Neural progenitor cell (in vitro differentiated cells): ENCODE results near the gene SMARCC1. TPM values are rescaled to one million over a fixed set of nuclear protein-coding genes. Genes with fewer than 3 reads are reported as not detected.

ENCODE experiments used
- DNase-seq: peaks from one replicate; pipeline ENCODE4 v3.0.0-alpha.2; 2016; ENCODE audit warnings: low spot score
- H2AFZ ChIP-seq: fragments of 200-600 bp; sonication (generic); replicated peaks from 2 replicates; pipeline ENCODE4 v1.6.1; 2016; ENCODE audit warnings: antibody characterized with exemption
- H3F3A ChIP-seq: fragments of 200-600 bp; sonication (generic); 2 replicates; pipeline ENCODE4 v1.6.1; 2016; ENCODE audit warnings: antibody characterized with exemption, low read depth
- H3K27ac ChIP-seq: fragments of 200-600 bp; sonication (generic); 2 replicates; pipeline ENCODE4 v1.5.1; 2016; ENCODE audit warnings: mild to moderate bottlenecking
- H3K27me3 ChIP-seq: fragments of 200-600 bp; sonication (generic); 2 replicates; pipeline ENCODE4 v1.6.1; 2016; ENCODE audit warnings: mild to moderate bottlenecking, moderate library complexity
- H3K36me3 ChIP-seq: fragments of 200-600 bp; sonication (generic); 2 replicates; pipeline ENCODE4 v1.5.1; 2016
- H3K4me1 ChIP-seq: fragments of 200-600 bp; sonication (generic); 2 replicates; pipeline ENCODE4 v1.6.1; 2016; ENCODE audit warnings: mixed run types
- H3K4me2 ChIP-seq: fragments of 200-600 bp; sonication (generic); 2 replicates; pipeline ENCODE4 v1.6.1; 2016
- H3K4me3 ChIP-seq: fragments of 200-600 bp; sonication (generic); 2 replicates; pipeline ENCODE4 v1.5.1; 2016
- H3K79me2 ChIP-seq: fragments of 200-600 bp; sonication (generic); 2 replicates; pipeline ENCODE4 v1.6.1; 2016; ENCODE audit warnings: low read depth
- H3K9ac ChIP-seq: fragments of 200-600 bp; sonication (generic); 2 replicates; pipeline ENCODE4 v1.6.1; 2016
- H3K9me3 ChIP-seq: fragments of 200-600 bp; sonication (generic); 2 replicates; pipeline ENCODE4 v1.5.1; 2016; ENCODE audit warnings: low read depth
- H4K20me1 ChIP-seq: fragments of 200-600 bp; sonication (generic); 2 replicates; pipeline ENCODE4 v1.6.1; 2016; ENCODE audit warnings: low read depth
- H3K27ac Mint-ChIP-seq: 3 replicates; pipeline ENCODE4 v1.8.0; 2021; ENCODE audit warnings: mixed read lengths
- H3K27me3 Mint-ChIP-seq: 2 replicates; pipeline ENCODE4 v1.8.0; 2022; ENCODE audit warnings: low read depth, mild to moderate bottlenecking, inconsistent platforms, moderate library complexity, mixed read lengths; ENCODE audit not compliant: insufficient read depth
- H3K36me3 Mint-ChIP-seq: 3 replicates; pipeline ENCODE4 v1.8.0; 2021; ENCODE audit warnings: mixed read lengths
- H3K4me1 Mint-ChIP-seq: 3 replicates; pipeline ENCODE4 v1.8.0; 2021; ENCODE audit warnings: mixed read lengths
- H3K4me3 Mint-ChIP-seq: 3 replicates; pipeline ENCODE4 v1.8.0; 2021; ENCODE audit warnings: mild to moderate bottlenecking, moderate library complexity, mixed read lengths
- H3K9me3 Mint-ChIP-seq: 3 replicates; pipeline ENCODE4 v1.8.0; 2020; ENCODE audit warnings: mixed read lengths
- EZH2 ChIP-seq: fragments of 200-600 bp; sonication (generic); IDR thresholded peaks from 2 replicates; pipeline ENCODE4 v1.6.1; 2017; ENCODE audit warnings: antibody characterized with exemption, mild to moderate bottlenecking, moderate library complexity
- small RNA-seq: library from RNA; depleted of rRNA; stranded (forward); fragments of <200 nt; gene quantifications from one replicate; pipeline ENCODE3, GENCODE V24; 2015
- total RNA-seq: library from RNA; depleted of rRNA; stranded (reverse); fragments of >200 nt; gene quantifications from 2 replicates; pipeline ENCODE4 v1.2.3, GENCODE V29; 2015; ENCODE audit warnings: low replicate concordance
- TF ChIP-seq, protein P1 (sequence below): fragments of 200-600 bp; sonication (generic); IDR thresholded peaks from 2 replicates; pipeline ENCODE4 v1.5.1; 2017; ENCODE audit warnings: antibody characterized with exemption, mild to moderate bottlenecking

The SMARCC1 gene
- total RNA-seq, 1 donor from 2014 or later = 175 TPM

DNA sequence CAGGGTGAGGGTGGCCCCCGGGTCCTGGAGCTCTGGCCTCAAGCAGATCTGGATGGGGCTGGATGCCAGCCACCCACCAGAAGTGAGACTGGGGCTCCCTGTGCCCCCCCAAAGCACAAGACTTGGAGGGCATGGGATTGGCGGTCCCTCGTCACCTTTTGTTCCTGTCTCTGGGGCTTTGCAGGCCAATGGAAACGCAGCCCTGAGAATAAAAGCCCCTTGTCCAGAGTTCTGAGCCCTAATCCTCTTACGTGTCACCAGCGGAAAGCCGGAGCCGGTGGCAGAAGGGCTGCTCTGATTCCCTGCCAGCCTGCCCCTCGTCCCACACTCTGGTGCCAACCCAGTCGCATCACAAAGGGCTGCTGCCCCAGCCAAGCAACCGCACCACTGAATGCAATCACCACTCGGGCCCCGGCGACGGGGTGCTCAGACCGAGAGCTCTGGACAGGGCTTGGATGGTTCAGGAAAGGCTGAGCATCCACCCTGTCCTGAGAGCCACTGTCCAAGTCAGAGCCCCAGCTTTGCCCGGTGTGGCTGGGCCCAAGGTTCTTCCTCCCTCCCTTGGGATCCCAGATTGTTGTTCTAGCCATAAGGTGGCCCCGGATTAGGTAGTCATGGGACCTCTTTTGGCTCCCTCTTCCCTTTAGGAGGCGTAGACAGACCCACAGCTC is 245.3 kb downstream of the SMARCC1 start:
- Mint-ChIP-seq H3K9me3 (peaks cover 20% of the 10 kb centered on the region), H3K27me3 (peaks cover 7% of the 10 kb centered on the region), H3K4me3 (no peak overlapping the region), H3K36me3 (peaks cover 2% of the 10 kb centered on the region), H3K4me1 (peaks cover 16% of the 10 kb centered on the region), H3K27ac (peak overlapping the region; percentile 78)
- Histone ChIP-seq H4K20me1 (no peaks in the 10 kb centered on the region), H3F3A (peaks cover 11% of the 10 kb centered on the region), H3K4me1 (peaks cover 20% of the 10 kb centered on the region), H3K79me2 (no peaks in the 10 kb centered on the region), H3K36me3 (no peaks in the 10 kb centered on the region), H3K27me3 (no peaks in the 10 kb centered on the region), H3K4me3 (no peak overlapping the region), H3K9ac (no peak overlapping the region), H3K9me3 (no peaks in the 10 kb centered on the region), H3K4me2 (peak overlapping the region; percentile 8), H3K27ac (peak overlapping the region; percentile 7), H2AFZ (peak overlapping the region; percentile 78)
- peak; percentile 83 for DNase-seq
- no peak for TF ChIP-seq EZH2
- TF ChIP-seq, protein P1, sequence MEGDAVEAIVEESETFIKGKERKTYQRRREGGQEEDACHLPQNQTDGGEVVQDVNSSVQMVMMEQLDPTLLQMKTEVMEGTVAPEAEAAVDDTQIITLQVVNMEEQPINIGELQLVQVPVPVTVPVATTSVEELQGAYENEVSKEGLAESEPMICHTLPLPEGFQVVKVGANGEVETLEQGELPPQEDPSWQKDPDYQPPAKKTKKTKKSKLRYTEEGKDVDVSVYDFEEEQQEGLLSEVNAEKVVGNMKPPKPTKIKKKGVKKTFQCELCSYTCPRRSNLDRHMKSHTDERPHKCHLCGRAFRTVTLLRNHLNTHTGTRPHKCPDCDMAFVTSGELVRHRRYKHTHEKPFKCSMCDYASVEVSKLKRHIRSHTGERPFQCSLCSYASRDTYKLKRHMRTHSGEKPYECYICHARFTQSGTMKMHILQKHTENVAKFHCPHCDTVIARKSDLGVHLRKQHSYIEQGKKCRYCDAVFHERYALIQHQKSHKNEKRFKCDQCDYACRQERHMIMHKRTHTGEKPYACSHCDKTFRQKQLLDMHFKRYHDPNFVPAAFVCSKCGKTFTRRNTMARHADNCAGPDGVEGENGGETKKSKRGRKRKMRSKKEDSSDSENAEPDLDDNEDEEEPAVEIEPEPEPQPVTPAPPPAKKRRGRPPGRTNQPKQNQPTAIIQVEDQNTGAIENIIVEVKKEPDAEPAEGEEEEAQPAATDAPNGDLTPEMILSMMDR = no peak

Small RNA genes lying within 50 kb of the gene (small RNA-seq; reads per million reads assigned to genes)
- gene RF02271 (not detected), gene RN7SL870P (not detected)

Other genes starting within 250 kb of the SMARCC1 start
- gene CSPG5, start 203.0 kb downstream of the SMARCC1 start, total RNA-seq = 1.7 and 4.6 TPM in 2 replicates
- 70.9 and 116 TPM in 2 replicates for gene DHX30, start 21.2 kb upstream of the SMARCC1 start, total RNA-seq
- 54.6 and 66.6 TPM in 2 replicates for gene MAP4, start 234.5 kb upstream of the SMARCC1 start, total RNA-seq